GM23338 (cell line): ENCODE results near the gene GTF2A1. TPM values are rescaled to one million over a fixed set of nuclear protein-coding genes. Genes with fewer than 3 reads are reported as not detected.
A peak's percentile ranks its signal among the peaks of the same experiment; 100 is the strongest.

Source experiments
- ATAC-seq: fragments of 200-7000 bp; cut with Tn5 transposase; 3 replicates; pipeline ENCODE4 v1.9.1; 2020
- DNase-seq: peaks from one replicate; pipeline ENCODE4 v3.0.0-alpha.2; 2015; ENCODE audit warnings: low spot score
- H2AFZ ChIP-seq: fragments of 200-600 bp; sonication (generic); 2 replicates; pipeline ENCODE4 v1.8.0; 2016; ENCODE audit warnings: antibody characterized with exemption, mild to moderate bottlenecking, moderate library complexity
- H3F3A ChIP-seq: fragments of 200-600 bp; sonication (generic); replicated peaks from 2 replicates; pipeline ENCODE4 v1.8.0; 2017; ENCODE audit warnings: antibody characterized with exemption, mixed run types, low read depth
- H3K27ac ChIP-seq: fragments of 200-600 bp; sonication (generic); 2 replicates; pipeline ENCODE4 v1.6.1; 2016; ENCODE audit warnings: low read depth
- H3K27me3 ChIP-seq: fragments of 200-600 bp; sonication (generic); 2 replicates; pipeline ENCODE4 v1.8.0; 2016; ENCODE audit warnings: mild to moderate bottlenecking, mixed run types, moderate library complexity; ENCODE audit not compliant: insufficient read depth
- H3K36me3 ChIP-seq: fragments of 200-600 bp; sonication (generic); 2 replicates; pipeline ENCODE4 v1.8.0; 2016; ENCODE audit warnings: mild to moderate bottlenecking; ENCODE audit not compliant: insufficient read depth
- H3K4me1 ChIP-seq: fragments of 200-600 bp; sonication (generic); 2 replicates; pipeline ENCODE4 v1.8.0; 2016; ENCODE audit warnings: mild to moderate bottlenecking, moderate library complexity; ENCODE audit not compliant: insufficient read depth
- H3K4me2 ChIP-seq: fragments of 200-600 bp; sonication (generic); 2 replicates; pipeline ENCODE4 v1.7.1; 2017; ENCODE audit warnings: mixed run types
- H3K4me3 ChIP-seq: fragments of 200-600 bp; sonication (generic); 2 replicates; pipeline ENCODE4 v1.6.1; 2016; ENCODE audit warnings: mixed run types
- H3K79me2 ChIP-seq: fragments of 200-600 bp; sonication (generic); replicated peaks from 2 replicates; pipeline ENCODE4 v1.8.0; 2017; ENCODE audit warnings: mild to moderate bottlenecking; ENCODE audit not compliant: insufficient read depth
- H3K9me2 ChIP-seq: fragments of 200-600 bp; sonication (generic); 2 replicates; pipeline ENCODE4 v1.8.0; 2017; ENCODE audit not compliant: insufficient read depth
- H4K20me1 ChIP-seq: fragments of 200-600 bp; sonication (generic); replicated peaks from 2 replicates; pipeline ENCODE4 v1.8.0; 2017; ENCODE audit warnings: mild to moderate bottlenecking; ENCODE audit not compliant: insufficient read depth
- H3K27ac Mint-ChIP-seq: 2 replicates; pipeline ENCODE4 v1.8.0; 2020; ENCODE audit warnings: inconsistent platforms, mild to moderate bottlenecking, moderate library complexity, mixed read lengths
- H3K27me3 Mint-ChIP-seq: 3 replicates; pipeline ENCODE4 v1.8.0; 2022; ENCODE audit warnings: low read depth, mild to moderate bottlenecking, moderate library complexity, mixed read lengths, inconsistent platforms; ENCODE audit not compliant: insufficient read depth, poor library complexity
- H3K36me3 Mint-ChIP-seq: 3 replicates; pipeline ENCODE4 v1.8.0; 2021; ENCODE audit warnings: low read depth, mild to moderate bottlenecking, inconsistent platforms, moderate library complexity, mixed read lengths
- H3K4me1 Mint-ChIP-seq: 3 replicates; pipeline ENCODE4 v1.8.0; 2020; ENCODE audit warnings: mild to moderate bottlenecking, inconsistent platforms, mixed read lengths
- H3K4me3 Mint-ChIP-seq: 3 replicates; pipeline ENCODE4 v1.8.0; 2021; ENCODE audit warnings: moderate library complexity, mild to moderate bottlenecking, inconsistent platforms, mixed read lengths
- H3K9me3 Mint-ChIP-seq: 3 replicates; pipeline ENCODE4 v1.8.0; 2020; ENCODE audit warnings: moderate library complexity, mild to moderate bottlenecking, inconsistent platforms, mixed read lengths
- CREB1 ChIP-seq: fragments of 250-450 bp; sonication (Bioruptor Pico); IDR thresholded peaks from 2 replicates; pipeline ENCODE4 v1.5.0; 2020; ENCODE audit warnings: low read depth, mild to moderate bottlenecking, moderate library complexity
- CTCF ChIP-seq, 2 experiments: fragments of 200-600 bp in 1 of 2; sonication (generic) in 1 of 2; conservative IDR thresholded peaks; 2 replicates each; pipeline versions ENCODE4 v1.5.1 to v1.6.1; 2016 to 2017; ENCODE audit warnings: antibody characterized with exemption in 2 of 2, low read depth in 2 of 2, mild to moderate bottlenecking in 2 of 2, moderate library complexity in 1 of 2
- ETS1 ChIP-seq: IDR thresholded peaks from 2 replicates; pipeline ENCODE4 v1.6.1; 2016; ENCODE audit warnings: antibody characterized with exemption
- EZH2 ChIP-seq: fragments of 200-600 bp; sonication (generic); IDR thresholded peaks from one replicate; pipeline ENCODE4 v1.8.0; 2017; ENCODE audit warnings: antibody characterized with exemption, mild to moderate bottlenecking, low read depth; ENCODE audit not compliant: unreplicated experiment
- EZH2phosphoT487 ChIP-seq: fragments of 200-600 bp; sonication (generic); IDR thresholded peaks from one replicate; pipeline ENCODE4 v1.8.1; 2018; ENCODE audit warnings: antibody characterized with exemption; ENCODE audit not compliant: unreplicated experiment
- JUNB ChIP-seq: IDR thresholded peaks from one replicate; pipeline ENCODE4 v1.6.1; 2016; ENCODE audit warnings: antibody characterized with exemption; ENCODE audit not compliant: unreplicated experiment
- NANOG ChIP-seq: IDR thresholded peaks from 2 replicates; pipeline ENCODE4 v1.6.1; 2016; ENCODE audit warnings: antibody characterized with exemption, borderline replicate concordance
- POLR2AphosphoS5 ChIP-seq: IDR thresholded peaks from 2 replicates; pipeline ENCODE4 v1.6.1; 2016; ENCODE audit warnings: antibody characterized with exemption, low read depth
- REST ChIP-seq: IDR thresholded peaks from one replicate; pipeline ENCODE4 v1.6.1; 2018; ENCODE audit warnings: antibody characterized with exemption; ENCODE audit not compliant: unreplicated experiment
- STAT1 ChIP-seq: IDR thresholded peaks from one replicate; pipeline ENCODE4 v1.6.1; 2016; ENCODE audit warnings: antibody characterized with exemption; ENCODE audit not compliant: unreplicated experiment
- ZNF114 ChIP-seq: fragments of 250-450 bp; sonication (Bioruptor Pico); IDR thresholded peaks from 2 replicates; pipeline ENCODE4 v1.5.0; 2020; ENCODE audit warnings: mild to moderate bottlenecking, moderate library complexity
- ZNF331 ChIP-seq: fragments of 250-450 bp; sonication (Bioruptor Pico); IDR thresholded peaks from 2 replicates; pipeline ENCODE4 v1.5.0; 2020; ENCODE audit warnings: low read depth, mild to moderate bottlenecking, moderate library complexity
- polyA plus RNA-seq: library from polyadenylated mRNA; unstranded; fragments of >200 nt; fragmentation: Nextera tagmentation; extraction: Ambion mirVana; gene quantifications from 2 replicates; pipeline ENCODE4 v1.2.1, GENCODE V29; 2016
- total RNA-seq: library from RNA; depleted of rRNA; stranded (reverse); fragments of >200 nt; shearing (Covaris generic); gene quantifications from 2 replicates; pipeline ENCODE4 v1.2.3, GENCODE V29; 2014

Gene GTF2A1
- total and polyA plus RNA-seq, 2 experiments from 2014 or later: 12.1 to 50.6 TPM

- no peaks in the 10 kb centered on the region for H3K79me2 ChIP-seq
- peaks cover 2% of the 10 kb centered on the region; the same call in 2 of the 3 replicates for H3K36me3 Mint-ChIP-seq
- H3K27ac ChIP-seq: no peak overlapping the region
- TF ChIP-seq ZNF114 (CRISPR knock-in tag) (no peak), REST (no peak)
- no peaks in the 10 kb centered on the region; the same call in 1 of the 2 replicates for H4K20me1 ChIP-seq
- no peaks in the 10 kb centered on the region for H3K27me3 Mint-ChIP-seq
- ATAC-seq (peak; percentile 59), DNase-seq (peak; percentile 16)
- H3K4me1 ChIP-seq: no peaks in the 10 kb centered on the region
- peak overlapping the region; percentile 98; the same call in 1 of the 2 replicates for H3K27ac Mint-ChIP-seq
- H3K4me2 ChIP-seq: peak overlapping the region; percentile 91
- H3K27me3 ChIP-seq: no peaks in the 10 kb centered on the region
- H3K4me3 Mint-ChIP-seq: peak overlapping the region; percentile 92
- H3K4me1 Mint-ChIP-seq: peaks cover 8% of the 10 kb centered on the region; the same call in 2 of the 3 replicates
- peak overlapping the region; percentile 97 for H2AFZ ChIP-seq
- H3F3A ChIP-seq: no peaks in the 10 kb centered on the region
- H3K4me3 ChIP-seq: peak overlapping the region; percentile 81
- no peaks in the 10 kb centered on the region for H3K9me2 ChIP-seq
- no peaks in the 10 kb centered on the region for H3K36me3 ChIP-seq
- H3K9me3 Mint-ChIP-seq: no peaks in the 10 kb centered on the region
These were observed 51.1 kb downstream of the GTF2A1 start for GRCh38 chr14:81169711-81170103.

- H3K4me3 ChIP-seq: peak overlapping the region; percentile 81
- no peaks in the 10 kb centered on the region; the same call in 2 of the 3 replicates for H3K36me3 Mint-ChIP-seq
- H3K36me3 ChIP-seq: no peaks in the 10 kb centered on the region
- H3K27ac ChIP-seq: no peak overlapping the region
- no peak overlapping the region for H3K27ac Mint-ChIP-seq
- peaks cover 9% of the 10 kb centered on the region for H3K4me1 Mint-ChIP-seq
- H2AFZ ChIP-seq: peak overlapping the region; percentile 97; the same call in 1 of the 2 replicates
- H3K79me2 ChIP-seq: no peaks in the 10 kb centered on the region
- H3F3A ChIP-seq: no peaks in the 10 kb centered on the region
- H3K9me2 ChIP-seq: no peaks in the 10 kb centered on the region
- H3K4me2 ChIP-seq: peak overlapping the region; percentile 91
- H3K4me1 ChIP-seq: no peaks in the 10 kb centered on the region
- H3K27me3 ChIP-seq: no peaks in the 10 kb centered on the region
- DNase-seq (no peak), ATAC-seq (no peak)
- H3K9me3 Mint-ChIP-seq: no peaks in the 10 kb centered on the region
- H3K27me3 Mint-ChIP-seq: no peaks in the 10 kb centered on the region
- H4K20me1 ChIP-seq: no peaks in the 10 kb centered on the region; the same call in 1 of the 2 replicates
- H3K4me3 Mint-ChIP-seq: peak overlapping the region; percentile 92
- TF ChIP-seq ETS1: no peak
- TF ChIP-seq CREB1: no peak
- TF ChIP-seq STAT1: no peak
- no peak for TF ChIP-seq ZNF331 (CRISPR knock-in tag)
- TF ChIP-seq EZH2: no peak
- no peak for TF ChIP-seq CTCF (conservative IDR thresholded peaks at IDR 0.05; ENCODE audit: low read depth in 2 of 2)
- no peak for TF ChIP-seq NANOG
- TF ChIP-seq JUNB: no peak
- no peak for TF ChIP-seq EZH2phosphoT487
- no peak for TF ChIP-seq ZNF114 (CRISPR knock-in tag)
- no peak for TF ChIP-seq REST
- no peak for TF ChIP-seq POLR2AphosphoS5
These were observed 51.5 kb downstream of the GTF2A1 start for GRCh38 chr14:81169267-81169666.
